GM18507 (cell line): ENCODE results near the gene GLCE.
"Not testable (repeated sequence)": the region's sequence is repeated elsewhere in the genome, so short reads cannot be mapped to it uniquely, and the experiment has no call there.

Experiments used
- DNase-seq: peaks from one replicate; pipeline ENCODE4 v3.0.0; 2011; ENCODE audit warnings: low read depth; ENCODE audit not compliant: insufficient read length; ENCODE audit errors: extremely low spot score
- FAIRE-seq: peaks from 2 replicates; lab custom pipeline; 2011; peaks lifted over from hg19 to GRCh38; lab: Jason Lieb, UNC

GLCE gene

DNA sequence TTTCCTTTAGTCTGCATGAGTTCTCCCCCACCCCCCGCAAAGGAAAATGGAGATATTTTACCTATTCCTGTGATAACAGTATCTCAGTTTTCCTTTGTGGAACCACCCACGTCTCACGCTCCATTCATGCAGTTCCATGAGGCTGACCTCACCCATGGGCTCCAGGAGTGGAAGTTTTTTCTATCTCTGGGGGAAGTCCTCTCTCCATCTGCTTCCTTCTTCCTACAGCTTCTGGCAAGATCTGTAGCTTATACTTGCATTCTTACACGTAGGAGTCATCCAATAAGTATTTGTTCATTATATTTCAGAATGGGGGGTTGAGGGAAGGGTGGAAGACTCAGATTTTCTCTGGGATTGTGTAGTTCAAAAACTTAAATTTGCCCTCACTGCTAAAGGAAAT, 5.8 kb upstream of the GLCE start:
- FAIRE-seq (no peak), DNase-seq (no peak)

DNA sequence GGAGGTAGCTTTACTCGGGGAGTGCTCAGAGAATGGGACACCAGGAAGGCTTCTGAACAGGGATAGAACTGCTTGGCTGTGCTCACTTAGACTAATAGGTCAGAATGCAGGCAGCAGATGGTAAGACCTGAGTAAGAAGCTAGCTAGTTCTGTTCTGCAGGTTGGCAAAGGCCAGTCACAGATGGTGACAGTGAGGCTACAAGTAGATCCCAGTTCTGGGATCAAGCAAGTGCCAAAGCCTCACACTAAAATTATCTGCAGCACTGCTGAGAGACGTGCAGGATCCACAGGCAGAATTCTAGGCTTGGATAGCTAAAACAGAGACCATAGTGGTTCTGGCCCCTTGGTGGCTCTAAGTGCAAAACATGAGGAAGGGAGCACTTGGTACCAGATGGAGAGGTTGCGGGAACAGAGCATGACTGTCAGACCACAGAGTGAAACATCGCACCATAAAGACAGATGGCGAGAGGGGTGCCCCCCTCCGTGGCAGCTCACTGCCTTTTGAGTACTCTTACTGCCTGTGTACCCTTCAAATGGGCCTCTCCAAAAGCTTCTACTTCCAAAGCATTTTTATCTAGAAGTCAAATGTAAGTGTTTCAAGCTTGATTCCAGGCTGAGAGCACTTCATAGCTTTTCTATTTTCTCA, 3.6 kb upstream of the GLCE start:
- DNase-seq = no peak
- FAIRE-seq = no peak

DNA sequence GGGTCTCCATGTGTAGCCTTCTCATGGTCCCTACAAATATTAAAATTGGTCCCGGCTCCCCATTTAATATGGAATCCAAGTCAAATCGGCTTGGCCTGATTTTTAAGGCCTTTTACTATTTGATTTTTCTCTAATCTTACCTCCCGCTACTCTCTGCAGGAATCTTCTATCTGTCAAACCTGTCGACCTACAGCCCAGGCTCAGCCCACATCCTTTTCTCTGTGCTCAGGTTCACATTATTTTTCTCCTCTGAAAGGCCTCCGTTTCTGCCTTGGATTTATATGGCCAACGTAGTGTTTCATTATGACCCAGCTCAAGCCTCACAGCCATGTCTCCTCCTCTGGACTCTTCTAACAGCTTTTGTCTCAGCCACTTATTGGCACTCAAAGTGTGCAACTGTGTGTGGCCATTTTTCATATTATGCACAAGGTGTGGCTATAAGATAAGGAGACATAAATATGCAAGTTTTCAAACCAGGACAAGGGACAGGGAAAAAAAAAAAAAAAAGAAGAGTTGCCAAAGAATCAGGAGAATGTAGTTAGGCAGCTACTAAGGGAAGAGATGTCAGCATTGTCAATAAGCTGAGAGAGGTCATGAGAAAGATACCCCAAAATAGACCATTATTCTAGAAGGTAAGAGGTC, 2.1 kb upstream of the GLCE start:
- DNase-seq (no peak), FAIRE-seq (no peak)

DNA sequence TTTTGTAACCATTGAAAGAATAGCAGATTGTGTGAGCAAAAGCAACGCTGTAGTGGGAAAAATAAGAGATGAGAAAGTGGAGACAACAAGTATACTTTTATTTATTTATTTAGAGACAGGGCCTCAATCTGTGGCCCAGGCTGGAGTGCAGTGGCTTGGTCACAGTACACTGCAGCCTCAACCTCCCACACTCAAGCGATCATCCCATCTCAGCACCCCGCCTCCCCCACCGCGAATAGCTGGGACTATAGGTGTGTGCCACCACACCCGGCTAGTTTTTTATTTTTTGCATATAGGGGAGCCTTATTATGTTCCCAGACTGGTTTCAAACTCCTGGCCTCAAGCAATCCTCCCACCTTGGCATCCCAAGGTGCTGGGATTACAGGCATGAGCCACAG, 1.6 kb upstream of the GLCE start:
- DNase-seq (no peak), FAIRE-seq (no peak)

DNA sequence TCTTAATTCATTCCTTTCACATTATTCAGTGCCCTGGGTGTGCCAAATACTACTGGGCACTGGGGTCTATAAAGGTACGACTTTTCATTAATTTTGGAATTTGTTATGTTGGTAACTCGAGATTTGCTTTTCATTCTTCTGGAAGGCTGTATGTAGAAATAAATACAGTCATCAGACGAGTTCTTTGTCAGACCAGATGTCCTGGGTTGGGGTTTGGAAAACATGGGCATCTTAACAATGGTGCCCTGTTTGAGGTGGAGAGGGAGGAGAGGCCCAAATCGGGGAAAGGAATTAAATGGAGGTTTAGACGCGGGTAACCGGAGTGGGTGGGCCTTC, 662 bp upstream of the GLCE start:
- no peak for FAIRE-seq
- no peak for DNase-seq

DNA sequence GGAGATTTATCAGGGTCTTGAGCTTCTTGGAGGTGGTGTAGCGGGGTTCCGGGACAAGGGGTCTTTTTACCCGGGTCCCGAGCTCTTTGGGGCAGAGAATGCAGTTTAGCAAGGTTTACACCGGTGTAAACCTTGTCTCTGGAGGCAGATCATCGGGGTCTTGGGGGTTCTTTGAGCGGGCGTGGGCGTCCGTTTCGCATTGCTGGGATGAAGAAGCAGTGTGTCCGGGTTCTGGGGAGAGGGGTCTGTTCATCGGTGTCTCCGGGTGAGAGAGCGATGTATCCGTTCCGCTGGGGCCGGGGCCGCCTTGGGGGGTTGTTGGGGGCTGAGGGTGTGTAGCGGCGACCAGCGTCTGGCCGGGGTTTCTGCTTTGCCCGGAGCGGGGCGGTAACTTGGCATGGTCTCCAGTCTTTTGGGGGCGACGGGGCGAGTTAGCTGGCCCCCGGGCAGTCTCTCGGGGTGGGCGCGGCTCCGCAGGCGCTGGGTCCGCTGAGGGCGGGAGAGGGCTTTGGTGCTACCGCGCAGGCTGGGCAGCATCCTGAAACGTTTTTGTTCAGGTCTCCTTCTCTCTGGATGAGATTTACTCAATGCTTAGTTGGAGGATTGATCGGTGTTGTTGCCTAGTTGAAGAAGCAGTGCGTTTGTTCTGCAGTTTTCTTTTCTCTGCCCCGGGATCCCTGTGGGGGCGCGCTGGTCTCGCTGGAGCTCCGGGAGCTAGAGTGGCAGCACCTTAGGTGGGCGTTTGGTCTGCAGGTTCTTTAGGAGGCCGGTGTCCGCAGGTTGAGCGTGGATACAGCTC, 843 bp downstream of the GLCE start:
- DNase-seq (no peak), FAIRE-seq (no peak)

DNA sequence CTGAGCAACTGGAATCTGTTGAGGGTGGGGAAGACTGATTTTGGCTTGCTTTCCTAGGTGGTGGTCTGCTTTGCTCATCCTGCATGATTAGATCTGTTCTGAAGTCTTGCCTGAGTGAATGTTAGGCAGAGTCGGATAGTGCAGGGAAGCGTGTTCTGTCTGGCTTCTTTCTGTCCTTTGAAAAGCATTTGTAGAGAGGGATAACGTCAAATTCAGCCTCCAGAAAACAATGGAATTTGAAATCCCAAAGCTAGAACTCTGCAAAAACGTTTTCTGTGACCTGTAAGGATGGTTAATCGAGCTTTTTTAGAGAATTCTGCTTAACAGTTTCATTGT, 1.4 kb downstream of the GLCE start:
- FAIRE-seq (no peak), DNase-seq (no peak)

DNA sequence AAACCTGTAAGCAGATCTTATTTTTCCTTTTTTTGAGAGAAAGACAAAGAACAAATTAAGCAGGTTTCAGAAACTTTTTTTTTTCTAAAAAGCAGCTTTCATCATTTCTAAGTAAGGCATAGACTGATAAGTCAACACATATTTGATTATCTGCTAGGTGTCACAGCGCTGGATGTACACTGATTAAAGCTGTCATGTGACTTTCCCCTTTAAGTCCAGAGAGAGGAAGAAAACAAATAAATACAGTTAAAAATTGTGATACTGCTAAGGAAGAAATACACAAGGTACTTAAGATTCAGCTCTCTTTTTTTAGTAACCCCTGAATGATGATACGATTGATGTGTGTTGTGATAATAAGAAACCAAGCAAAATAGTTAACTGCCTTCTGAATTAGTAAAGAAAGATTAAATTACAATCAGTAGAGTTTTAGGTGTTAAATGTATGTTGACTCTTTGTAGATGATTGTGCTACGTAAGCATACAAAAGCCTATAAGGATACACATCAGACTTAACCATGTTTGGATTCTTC, 2.8 kb downstream of the GLCE start:
- DNase-seq = no peak
- no peak for FAIRE-seq

DNA sequence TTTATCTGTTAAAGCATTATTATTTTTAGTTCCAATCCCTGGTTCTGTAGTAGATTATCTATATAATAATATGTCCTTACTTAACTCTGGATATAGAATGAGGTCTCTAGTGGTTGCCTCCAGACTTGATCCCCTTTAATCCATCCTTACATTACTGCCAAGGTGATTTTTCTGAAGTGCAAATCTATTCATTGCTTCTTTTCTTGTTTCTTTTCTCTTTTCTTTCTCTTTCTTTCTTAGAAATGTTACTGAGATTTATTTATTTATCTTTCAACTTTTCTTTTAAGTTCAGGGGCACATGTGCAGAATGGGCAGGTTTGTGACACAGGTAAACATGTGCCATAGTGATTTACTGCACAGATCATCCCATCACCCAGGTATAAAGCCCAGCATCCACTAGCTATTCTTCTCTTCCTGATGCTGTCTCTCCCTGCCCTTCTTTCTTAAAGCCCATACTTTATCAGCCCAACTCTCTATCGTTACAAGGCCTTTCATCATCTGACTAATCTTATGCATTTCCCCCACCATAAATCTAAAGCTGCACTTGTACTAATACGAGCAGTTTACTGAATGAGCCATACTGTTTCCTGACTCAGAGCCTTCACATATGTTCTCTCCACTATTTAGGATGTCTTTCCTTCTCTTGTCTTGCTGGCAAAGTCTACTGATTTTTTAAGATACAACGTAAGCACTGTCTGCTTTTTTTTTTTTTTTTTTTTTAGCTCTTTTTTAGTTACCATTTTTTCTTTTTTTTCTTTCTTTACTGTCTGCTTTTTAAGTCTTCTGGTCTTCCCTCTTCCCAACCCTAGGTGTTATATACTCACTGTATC, 4.6 kb downstream of the GLCE start:
- no peak for FAIRE-seq

DNA sequence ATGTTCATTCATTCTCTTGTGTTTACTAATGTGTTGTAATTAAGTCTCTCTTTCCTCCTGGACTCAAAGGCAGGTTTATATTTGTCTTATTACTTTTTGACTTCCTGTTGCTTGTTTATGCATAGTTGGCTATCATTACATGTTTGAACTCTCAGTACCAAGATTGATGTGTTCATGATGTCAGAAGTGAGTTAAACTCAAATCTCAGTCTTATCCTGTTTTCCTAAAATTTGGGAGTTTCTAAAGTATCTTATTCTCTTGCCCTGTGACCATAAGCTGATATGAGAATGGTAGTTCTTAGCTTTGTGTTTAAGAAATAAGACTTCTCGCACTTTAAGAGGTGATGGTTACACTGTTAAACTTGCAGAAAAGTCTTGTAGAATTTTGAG, 5.2 kb downstream of the GLCE start:
- no peak for DNase-seq
- FAIRE-seq = no peak

More for the DNA sequence above, 4.6 kb downstream of the GLCE start:
- no peak for DNase-seq

DNA sequence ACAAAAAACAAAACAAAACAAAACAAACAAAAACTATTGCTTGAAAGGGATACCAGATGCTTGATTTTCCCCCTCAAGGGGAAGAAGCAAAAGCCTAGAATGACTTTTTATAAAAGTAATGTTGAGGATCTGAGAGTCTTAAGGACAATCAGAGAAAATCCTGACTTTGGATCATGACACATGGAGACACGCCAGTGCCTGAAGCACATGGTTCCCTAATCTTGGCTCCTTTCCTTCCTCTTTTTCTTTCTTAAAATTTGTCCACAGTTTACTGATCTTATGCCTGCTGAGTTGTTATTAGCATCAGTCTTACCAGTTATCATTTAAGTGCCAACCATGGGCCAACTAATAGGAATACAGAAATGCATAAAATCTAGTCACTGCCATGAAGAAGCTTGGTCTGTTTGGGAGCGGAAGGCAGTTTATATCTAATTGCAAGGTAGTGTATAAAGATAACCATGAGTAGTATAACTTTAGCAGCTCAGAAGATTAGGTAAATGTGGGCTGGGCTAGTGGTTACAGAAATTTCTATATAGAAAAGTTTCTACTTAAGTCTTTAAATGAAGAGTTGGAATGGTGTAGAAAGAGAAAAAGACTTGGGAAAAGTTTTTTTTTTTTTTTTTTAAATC, 6.9 kb downstream of the GLCE start:
- no peak for FAIRE-seq
- DNase-seq = no peak

DNA sequence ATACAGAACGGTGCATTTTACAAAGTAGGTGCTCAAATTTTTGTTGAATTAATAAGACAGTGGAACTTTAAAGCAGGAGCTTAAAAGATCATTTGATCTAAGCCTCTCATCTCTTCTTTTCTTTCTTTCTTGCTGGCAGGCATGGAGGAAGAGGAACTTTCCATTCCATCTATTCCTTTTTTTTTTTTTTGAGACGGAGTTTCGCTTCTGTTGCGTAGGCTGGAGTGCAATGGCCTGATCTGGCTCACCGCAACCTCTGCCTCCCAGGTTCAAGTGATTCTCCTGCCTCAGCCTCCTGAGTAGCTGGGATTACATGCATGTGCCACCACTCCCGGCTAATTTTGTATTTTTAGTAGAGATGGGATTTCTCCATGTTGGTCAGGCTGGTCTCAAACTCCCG, 7.9 kb downstream of the GLCE start:
- FAIRE-seq, DNase-seq: not testable (repeated sequence)

DNA sequence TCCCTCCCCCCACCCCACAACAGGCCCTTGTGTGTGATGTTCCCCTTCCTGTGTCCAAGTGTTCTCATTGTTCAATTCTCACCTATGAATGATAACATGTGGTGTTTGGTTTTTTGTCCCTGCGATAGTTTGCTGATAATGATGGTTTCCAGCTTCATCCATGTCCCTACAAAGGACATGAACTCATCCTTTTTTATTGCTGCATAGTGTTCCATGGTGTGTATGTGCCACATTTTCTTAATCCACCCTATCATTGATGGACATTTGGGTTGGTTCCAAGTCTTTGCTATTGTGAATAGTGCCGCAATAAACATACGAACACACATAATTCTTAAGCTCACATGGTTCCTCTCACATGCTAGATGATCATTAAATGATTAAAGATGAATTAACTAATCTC, 9.1 kb downstream of the GLCE start:
- not testable (repeated sequence) for FAIRE-seq, DNase-seq

DNA sequence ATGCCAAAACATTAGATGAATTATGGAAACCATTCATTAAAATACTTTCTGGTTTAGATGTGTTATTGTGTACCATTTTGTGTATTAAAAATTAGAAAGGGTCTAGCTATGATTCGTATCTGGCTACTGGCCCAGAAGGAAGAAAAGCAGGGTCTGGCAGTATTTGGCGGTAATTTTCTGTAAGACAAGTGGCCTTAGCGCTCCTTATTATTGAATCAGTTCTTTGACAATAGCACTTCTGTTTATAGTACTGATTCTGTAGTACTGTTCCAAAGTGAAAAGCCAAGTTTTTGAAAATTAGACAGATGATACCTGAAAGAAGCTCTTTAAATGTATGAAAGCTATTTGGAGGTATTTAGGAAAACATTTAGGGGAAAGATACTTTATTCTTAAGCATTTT, 10.2 kb downstream of the GLCE start:
- no peak for DNase-seq
- FAIRE-seq = no peak

DNA sequence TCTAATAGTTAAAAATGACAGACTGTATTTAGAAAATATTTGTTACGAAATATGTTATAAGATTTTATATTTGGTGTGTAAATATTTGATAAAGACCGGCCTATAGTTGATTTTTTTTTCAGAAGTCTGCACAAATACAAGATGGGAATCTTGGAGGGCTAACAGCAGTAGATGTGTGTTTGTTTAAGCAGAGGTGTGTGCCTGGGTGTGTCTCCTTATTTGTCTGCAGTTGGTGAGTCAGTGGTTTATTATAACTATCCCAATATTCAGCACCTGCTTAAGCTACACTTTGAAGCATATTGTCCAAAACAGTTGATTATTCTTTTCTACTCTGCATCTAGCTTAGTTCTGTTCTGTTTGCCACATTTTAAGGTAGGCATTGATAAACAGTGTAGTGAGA, 12.4 kb downstream of the GLCE start:
- FAIRE-seq (no peak), DNase-seq (no peak)

DNA sequence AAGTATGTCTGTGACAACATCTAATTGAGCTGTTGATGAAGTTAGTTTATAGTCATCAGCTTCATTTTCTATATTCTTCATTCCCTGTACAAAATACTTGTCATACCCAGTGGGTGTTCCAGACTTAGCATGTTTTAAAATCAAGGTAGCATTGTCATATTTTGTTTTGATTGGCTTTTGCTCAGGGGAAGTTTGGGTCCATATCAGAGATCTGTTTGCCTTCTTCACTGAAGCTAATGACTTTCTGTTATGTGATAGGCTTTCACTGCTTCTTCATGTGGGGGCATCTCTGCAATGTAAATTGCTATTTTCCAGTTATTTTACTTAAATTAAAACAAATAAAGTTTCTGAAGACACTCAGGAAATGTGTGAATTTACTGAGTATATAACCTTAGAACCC, 15.1 kb downstream of the GLCE start:
- DNase-seq (no peak), FAIRE-seq (no peak)

DNA sequence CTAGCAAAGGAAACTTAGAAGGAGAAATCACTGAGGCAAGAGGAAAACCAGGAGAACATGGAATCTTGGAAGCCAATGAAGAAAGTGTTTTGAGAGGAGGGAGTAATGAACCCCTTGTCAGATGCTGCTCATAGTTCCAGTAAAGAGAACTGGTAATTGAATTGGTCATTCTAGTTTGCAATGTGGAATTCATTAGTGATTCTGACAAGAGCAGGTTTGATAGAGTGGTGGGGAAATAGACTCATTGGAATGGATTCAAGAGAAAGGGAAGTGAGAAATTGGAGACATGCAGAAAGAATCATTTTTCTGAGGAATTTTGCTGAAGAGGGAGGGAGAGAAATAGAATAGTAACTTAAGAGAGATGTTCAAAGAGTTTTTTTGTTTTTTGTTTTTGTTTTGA, 21.0 kb downstream of the GLCE start:
- FAIRE-seq = no peak
- no peak for DNase-seq

DNA sequence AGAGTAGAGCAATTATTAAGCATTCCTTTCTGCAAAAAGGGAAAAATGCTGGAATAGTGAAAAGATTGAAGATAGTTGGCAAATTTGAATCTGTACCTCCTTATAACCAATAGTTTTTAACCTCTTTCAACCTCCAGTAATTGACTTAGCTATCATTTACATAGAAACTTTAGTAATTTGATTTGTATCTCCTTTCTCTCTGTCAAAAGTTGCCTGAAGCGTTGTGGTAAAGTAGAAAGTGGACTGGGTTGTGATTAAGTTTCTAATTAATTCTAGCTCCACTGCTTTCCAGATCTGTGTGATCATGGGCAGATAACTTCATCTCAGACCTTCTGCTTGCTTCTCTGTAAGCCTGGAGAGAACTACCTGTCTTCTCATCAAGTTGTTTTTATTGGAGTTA, 24.8 kb downstream of the GLCE start:
- DNase-seq (no peak), FAIRE-seq (no peak)

DNA sequence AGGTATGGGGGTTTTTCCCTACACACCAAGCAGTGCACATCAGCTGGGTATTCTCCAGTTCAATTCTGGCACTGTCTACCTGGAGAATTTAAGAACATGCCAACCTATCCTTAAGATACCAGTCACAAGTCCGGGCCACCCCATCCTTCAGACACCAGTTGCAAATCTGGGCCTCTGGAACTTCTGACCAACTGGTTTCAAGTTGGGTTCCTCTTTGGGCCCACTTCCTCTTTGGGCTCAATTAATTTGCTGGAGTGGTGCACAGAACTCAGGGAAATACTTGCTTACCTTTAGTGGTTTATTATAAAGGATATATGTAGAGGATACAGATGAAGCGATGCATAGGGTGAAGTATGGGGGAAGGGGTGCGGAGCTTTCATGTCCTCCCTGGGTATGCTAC, 25.3 kb downstream of the GLCE start:
- DNase-seq (no peak), FAIRE-seq (no peak)

DNA sequence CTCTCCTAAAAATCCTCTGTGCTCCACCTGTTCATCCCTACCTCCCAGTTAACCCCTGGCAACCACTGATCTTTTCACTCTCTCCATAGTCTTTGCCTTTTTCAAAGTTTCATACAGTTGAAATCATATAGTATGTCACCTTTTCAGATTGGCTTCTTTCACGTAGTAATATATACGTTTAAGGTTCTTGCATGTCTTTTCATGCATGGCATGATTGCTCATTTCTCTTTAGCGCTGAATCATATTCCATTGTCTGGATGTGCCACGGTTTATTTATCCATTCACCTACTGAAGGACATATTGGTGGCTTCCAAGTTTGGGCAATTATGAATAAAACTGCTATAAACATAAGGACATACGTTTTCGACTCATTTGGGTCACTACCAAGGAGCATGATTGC, 28.7 kb downstream of the GLCE start:
- DNase-seq = no peak
- no peak for FAIRE-seq
